Mammary epithelial cell (primary cell): ENCODE data around the gene NOTCH3.

ENCODE experiments used
- CTCF ChIP-seq, 2 donors: IDR thresholded peaks in 1 of 2; conservative IDR thresholded peaks in 1 of 2; 2 replicates each; pipeline ENCODE4 v1.5.1; 2011 to 2012; ENCODE audit warnings: inconsistent platforms in 2 of 2, low read length in 2 of 2, mild to moderate bottlenecking in 2 of 2, control low read depth in 1 of 2, low read depth in 1 of 2; ENCODE audit not compliant: insufficient read depth in 1 of 2; ENCODE audit errors: extremely low read depth in 1 of 2
- EZH2 ChIP-seq: IDR thresholded peaks from 2 replicates; pipeline ENCODE4 v1.6.1; 2012; ENCODE audit warnings: low read length, inconsistent platforms, borderline replicate concordance

DNA sequence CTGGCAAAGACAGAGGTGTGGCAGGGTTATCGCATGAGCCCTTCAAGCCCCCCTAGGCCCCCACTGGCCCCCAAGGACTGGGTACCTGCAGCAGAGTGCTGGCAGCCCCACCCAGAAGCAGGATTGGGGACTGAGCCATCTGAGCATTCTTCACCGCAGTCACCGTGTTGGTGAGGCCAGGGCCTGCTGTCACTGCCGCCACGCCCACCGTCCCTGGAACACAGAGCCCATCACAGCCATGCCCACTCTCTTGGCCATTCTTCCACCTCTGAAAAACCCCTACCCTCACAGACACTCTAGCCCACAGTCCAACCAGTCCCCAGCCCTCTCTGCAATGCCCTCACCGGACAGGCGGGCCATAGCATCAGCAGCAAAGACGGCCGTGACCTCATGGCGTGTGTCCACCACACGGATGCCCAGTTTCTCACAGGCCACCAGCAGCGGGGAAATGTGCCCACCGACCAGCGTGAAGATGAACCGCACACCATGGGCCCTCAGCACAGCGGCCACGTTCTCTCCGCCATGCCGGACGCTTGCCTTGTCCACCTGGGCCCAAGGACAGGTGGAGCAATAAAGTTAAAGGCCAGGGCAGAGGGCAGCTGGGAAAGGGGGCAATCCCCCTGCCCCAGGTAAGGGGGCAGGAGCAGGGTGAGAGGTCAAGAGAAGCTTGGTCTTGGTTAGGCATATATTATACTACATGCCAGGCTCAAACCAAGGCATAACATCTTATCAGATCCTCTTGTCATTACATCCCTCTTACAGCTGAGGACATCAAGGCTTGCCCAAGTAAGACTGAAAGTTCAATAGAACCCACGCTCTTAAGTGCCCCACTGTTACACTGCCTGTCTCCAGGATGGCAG is 77.5 kb downstream of the NOTCH3 start:
- TF ChIP-seq CTCF (conservative IDR thresholded peaks at IDR 0.05 in 1 of 2, IDR thresholded peaks at IDR 0.05 in 1 of 2; ENCODE audit: extremely low read depth in 1 of 2, insufficient read depth in 1 of 2, low read depth in 1 of 2, low read length in 2 of 2), result no peak
- TF ChIP-seq EZH2, result no peak
